Activated CD8-positive, alpha-beta memory T cell treated with anti-CD3 and anti-CD28 coated beads for 24 hours (primary cell): ENCODE data around the gene GAK.

Experiments
- DNase-seq: peaks from one replicate; pipeline ENCODE4 v3.0.0-alpha.2; 2020

The GAK gene

DNA sequence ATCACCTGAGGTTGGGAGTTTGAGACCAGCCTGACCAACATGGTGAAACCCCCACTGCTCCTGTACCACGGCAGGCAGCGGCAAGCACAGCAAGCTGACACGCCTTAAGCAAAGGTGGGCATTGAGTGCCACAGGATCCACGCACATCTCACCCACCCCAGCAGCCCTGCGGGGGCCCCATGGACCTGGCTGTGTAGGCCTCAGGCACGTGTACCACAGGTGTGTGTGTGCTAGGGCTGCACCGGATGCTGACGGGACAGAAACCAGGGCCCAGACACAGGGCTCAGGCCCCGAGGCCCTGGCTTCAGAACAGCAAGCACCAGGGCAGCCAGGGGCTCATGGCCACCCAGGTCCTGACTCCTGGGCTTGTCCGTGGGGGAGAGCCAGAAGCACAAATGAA is 46.8 kb downstream of the GAK start:
- no peak for DNase-seq

DNA sequence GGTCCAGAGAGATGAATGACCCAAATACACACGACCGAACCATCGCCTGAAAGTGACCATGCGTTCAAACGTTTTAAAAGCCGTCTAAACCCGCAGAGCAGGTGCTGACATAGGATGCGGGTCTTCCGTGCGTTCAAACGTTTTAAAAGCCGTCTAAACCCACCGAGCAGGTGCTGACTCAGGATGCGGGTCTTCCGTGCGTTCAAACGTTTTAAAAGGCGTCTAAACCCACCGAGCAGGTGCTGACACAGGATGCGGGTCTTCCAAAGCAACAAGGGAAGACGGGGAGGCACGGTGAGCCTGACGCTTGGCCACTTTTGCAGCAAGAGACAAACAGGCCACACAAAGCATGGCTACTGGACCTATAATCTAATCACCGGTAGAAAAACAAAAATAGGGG is 47.2 kb downstream of the GAK start:
- DNase-seq, result no peak

DNA sequence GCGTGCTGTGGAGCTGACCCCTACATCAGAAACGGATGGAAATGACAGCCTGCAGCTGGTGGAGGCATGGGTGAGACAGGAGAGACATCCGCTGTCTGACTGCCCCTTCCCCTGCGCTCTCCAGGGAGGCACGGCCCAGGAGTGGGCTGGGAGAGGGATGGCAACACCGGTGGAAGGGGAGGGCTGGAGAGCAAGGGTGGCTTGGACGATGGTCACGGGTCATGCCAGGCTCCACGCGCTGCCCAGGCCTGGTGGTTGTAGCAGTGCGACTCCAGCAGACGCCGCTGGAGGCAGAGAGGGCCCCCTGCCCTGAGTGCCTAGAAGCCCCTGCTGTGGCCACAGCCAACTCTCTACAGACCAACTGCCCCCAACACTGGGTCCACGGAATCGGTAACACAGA is 47.9 kb downstream of the GAK start:
- DNase-seq, result no peak

DNA sequence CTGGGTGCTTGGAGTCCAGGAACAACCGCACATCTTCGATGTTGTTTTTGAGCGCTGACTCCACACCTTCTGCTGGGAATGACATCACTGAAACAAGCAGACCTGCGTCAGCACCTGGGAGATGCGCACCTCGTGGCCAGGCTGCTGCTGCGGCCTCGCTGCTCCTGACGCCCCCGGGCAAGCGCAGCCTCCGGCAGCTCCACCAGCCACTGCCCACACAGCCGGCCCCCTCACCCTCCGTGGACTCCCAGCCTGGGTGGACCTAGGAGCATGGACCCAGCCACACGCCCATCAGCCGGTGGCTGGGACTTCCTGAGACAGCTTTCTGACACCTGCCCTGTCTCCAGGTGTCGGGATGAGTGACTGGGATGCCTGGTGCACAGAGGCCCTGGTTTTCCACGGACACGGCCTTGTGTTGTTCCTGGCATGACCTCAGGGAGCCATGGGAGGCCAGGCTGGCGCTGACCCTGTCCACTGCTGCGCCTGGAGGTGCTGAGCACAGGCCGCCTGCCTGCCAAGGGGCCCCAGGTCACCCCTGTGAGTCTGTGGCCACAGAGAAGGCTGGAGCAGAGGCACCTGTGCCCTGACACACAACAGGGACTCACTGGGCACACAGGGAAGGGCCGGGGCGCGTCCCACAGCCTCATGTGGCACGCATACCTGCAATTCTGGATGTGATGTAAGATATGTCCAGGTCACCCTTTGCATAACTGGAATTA is 48.6 kb downstream of the GAK start:
- DNase-seq, result no peak

DNA sequence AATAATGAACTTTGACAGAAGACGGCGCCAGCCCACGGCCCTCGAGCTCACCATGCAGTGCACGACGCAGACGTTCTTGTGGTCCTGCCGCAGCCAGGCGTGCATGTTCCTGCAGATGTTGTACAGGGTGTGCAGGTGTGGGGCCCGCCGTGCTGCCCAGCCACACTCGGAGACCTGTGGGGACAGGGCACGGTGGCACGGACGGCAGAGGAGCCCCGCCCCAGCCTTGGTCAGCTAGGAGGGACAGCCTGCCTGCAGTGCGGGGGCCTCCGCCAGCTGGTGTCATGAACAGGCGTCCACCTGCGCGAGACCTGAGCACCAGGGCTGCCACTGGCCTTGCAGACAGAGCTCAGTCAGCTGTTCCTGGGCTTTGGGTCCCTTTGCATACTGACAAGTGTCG is 49.5 kb downstream of the GAK start:
- no peak for DNase-seq

DNA sequence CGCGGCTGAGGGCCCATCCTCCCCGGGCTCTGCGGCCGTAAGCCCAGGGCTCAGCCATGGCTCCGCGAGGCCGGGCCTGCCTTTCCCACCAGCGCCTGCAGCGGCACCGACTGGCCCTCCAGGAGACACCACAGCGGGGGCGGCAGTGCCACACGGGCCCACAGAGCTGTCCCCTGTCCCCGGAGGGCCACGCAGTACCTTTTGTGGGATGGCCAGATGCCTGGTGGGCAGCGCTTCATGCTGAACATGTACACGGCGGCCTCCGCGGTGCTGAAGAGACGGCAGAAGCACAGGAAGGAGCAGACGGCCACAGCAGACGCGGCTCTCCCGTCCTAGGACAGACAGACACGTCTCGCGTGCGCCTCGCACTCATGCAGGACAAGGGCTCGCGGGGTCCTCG is 50.4 kb downstream of the GAK start:
- no peak for DNase-seq

DNA sequence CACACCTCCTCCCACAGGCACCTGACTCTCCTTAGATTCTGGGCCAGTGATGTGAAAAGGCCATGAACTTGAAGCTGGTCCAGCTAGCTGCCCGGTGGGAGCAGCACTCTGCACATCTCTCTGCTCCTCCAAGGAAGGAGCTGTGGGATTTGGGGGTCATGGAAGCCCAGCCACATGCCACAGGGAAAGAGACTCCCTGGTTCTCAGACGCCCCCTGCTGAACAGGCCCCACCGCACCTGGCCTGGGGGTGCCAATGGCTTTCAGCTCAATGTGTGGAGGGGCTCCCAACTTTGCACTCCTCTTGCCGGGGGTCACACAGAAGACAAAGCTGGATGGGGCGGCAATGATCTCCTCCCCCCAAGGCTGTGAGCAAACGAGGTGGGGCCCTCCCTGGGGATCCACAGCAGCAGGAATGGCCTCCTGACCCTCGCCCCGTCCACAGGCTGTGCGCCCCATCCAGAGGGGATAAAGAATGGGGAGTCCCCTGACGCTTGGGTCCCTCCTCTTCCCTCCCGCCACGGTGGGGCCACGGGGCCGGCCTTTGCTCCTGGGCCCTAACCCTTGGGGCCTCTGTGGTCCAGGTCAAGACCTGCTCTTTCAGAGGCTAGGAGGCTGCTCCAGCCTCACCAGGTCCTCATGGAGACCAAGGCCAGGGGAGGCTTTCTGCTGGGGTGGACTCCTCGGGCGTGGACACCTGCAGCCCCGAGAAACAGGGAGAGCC is 51.3 kb downstream of the GAK start:
- DNase-seq, result no peak

DNA sequence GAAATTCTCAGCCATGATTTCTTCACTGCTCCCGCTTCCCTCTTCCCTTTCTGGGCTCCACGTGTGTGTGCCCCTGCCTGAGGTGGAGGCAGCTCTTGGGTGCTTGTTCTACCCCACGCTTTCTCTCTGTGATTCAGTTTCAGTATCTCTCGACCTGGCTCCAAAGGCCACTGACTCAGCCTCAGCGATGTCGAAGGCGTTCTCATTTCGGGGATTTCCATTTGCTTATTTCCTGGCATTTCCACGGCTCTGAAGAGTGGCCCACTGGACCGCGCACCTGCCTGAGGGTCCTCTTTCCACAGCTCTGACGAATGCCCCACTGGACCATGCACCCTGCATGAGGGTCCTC is 52.4 kb downstream of the GAK start:
- peak; percentile 81 for DNase-seq

DNA sequence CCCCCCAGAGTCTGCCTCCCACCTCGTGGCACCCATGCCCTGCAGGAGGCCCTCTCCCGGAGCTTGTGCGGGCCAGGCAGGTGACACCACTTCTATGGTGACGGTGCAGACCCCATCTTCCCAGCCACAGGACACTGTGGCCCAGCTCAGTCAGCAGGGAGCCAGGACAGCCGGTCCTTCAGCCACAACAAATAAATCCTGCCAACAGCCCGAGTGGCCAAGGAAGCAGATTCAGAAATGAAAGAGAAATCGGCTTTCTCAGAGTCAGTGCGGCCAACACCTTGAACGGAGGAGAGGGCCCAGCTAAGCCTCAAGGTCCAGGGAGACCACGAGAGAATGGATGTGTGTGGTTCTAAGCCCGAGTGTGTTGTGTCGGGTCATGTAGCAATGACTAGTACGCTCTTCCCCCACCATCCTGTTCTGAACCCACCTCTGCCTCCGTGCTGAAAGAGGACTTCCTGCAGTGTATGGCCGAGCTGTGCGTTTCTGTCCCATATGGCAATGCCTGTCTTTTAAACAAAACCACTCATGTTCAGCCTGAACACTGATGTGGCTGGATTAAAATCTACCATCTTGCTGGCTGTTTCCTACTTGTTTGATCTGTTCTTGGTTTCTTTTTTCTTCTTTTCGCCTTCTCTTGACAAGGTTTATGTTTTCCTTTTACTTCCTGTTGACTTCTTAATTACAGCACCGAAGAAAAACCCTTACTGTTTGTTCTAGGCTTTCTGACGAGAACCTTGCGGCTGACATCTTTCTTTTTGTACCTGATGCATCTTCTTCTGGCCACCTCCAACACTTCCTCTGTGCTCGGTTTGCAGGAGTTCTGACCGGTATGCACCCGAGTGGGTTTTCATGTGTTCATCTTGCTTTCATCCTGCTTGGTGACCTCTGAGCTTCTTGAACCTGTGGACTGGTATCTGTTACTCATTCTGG is 53.1 kb downstream of the GAK start:
- peak; percentile 73 for DNase-seq

DNA sequence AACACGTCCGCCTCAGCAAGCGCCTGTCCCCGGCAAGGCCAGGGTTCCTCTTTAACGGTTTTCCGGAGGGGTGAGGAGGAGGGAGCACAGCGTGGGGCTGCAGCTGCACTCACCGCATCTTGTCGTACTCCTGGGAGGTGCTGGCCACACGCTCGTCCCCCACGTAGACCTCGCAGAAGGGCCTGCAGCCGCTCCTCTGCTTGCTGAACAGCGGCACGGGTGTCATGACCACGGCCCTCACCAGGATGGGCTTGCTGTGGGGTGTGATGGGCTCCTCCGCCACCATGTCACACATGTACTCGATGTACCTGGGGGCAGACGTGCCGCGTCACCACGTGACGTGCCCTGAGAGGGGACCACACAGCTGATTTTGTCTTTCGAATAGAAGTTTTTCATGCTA is 54.6 kb downstream of the GAK start:
- DNase-seq, result no peak

DNA sequence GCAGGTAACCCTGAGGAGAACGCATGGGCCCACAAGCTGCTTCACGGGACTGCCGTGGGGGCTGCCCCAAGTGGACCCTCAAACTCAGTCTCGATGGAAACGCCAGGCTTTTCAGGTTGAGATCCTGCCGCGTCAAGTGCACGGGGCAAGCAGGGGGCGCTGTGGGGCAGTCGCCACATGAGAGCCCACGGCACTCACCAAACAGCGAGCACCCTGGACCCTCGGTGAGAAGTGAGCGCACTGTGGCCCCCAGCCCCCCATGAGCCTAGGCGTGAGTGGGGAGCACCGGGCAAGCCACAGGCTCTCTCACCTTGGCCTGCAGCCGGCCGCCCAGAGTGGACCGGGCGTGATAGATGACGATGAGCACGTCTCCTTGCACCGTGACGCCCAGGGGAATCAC is 55.3 kb downstream of the GAK start:
- DNase-seq, result no peak

DNA sequence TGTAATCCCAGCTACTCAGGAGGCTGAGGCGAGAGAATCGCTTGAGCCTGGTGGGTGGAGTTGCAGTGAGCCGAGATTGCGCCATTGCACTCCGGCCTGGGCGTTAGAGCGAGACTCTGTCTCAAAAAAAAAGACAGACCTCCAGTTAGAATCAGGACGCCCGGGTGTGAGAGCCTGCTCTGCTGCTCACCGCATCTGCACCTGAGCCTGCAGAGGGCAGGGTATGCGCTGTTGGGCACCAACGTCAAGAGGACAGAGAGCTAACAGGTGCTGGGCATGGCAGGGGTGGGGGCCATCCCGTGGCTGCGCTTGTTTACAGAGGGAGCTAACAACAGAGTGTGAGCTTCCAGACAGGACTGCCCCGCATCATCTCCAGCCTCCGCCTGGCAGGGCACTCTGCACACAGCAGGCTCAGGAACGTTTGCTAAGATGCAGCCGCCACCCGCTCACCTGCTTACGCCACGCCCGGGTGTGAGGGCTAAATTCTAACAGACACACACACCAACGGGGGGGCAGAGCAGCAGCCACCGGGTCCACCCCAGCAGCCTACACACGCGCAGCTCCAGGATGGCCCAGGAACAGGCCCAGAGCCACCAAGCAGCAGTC is 56.2 kb downstream of the GAK start:
- no peak for DNase-seq

DNA sequence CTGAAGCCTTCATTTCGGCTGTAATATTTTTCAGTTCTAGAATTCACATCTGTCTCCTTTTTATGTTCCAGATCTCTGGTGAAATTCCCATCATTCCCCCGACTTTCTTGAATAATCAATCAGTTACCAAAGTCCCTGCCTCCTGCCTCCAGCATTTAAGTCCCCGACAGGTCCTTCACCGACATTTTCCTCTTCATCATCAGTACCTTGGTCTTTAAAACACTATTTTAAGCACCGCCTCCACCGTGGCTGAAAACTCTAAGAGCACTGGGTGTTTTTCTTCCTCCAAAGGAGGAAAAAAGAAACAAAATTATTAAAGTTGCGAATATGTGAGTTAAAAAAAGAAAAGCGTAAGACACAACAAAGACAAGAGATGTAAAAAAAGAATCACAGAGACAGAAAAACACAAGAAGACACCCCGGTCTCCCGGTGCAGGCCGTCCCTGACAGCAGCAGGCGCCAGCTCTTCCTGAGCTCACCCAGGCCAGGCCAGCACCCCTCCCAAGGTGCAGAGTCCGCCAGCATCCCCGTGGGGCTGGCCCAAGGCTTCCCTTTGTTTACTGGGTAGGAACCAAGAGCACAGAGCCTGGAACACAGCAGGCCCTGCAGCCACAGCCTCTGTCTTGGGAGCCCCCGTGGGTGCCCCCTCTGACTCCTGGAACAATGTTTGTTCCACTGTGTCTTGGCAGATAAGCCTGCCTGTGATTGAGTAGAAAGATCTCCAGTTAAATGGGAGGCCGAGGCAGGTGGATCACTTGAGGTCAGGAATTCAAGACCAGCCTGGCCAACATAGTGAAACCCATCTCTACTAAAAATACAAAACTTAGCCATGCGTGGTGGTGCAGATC is 56.9 kb downstream of the GAK start:
- no peak for DNase-seq

DNA sequence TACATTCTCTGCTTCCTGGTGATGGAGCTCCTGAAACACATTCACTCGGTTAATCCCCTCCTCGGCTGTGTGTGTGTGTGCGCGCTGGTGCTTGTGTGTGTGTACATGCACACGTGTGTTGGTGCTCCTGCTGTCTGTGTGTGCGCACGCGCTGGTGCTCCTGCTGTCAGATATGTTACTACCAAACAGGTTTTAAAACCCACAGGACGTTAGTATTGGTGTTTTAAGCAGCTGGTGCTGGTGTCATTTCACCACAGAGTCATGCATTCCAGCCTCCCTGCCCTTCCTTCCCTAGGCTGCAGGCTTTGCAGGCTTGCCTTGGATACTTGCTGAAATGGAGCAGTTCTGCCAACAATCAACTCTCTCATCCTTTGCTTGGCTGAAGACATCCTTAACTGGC is 58.1 kb downstream of the GAK start:
- DNase-seq, result no peak

DNA sequence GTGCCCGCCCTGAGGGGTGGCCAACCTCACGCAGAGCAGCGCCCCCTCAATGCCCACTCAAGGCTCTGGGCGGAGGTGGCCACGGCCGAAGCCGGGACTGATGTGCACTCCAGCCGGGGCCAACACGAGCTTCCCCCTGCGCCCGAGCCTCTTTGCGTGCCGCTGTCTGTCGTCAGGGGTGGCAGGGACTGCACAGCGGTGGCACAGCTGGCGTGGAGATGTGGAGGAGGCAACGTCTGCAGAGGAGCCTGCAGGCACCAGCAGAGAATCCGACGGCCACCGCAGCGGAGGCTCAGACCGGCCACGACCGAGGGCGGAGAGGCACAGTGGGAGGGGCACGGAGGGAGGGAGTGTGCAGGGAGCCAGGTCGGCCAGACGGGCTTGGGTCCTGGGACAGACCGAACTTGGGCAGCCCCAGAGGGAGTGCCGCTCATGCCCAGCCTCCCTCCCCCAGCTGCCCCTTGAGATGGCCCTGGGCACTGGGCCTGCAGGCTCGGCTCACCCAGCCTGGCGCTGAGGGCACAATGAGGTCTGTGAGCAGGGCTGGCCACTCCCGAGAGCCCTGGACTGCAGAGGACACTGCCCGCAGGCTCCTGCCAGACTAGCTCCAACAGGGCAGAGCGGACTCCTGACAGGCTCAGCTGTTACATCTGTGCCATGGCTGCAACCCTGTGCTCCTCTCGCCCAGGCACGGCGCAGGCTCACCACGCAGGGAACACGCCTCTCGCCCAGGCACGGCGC is 59.7 kb downstream of the GAK start:
- no peak for DNase-seq

DNA sequence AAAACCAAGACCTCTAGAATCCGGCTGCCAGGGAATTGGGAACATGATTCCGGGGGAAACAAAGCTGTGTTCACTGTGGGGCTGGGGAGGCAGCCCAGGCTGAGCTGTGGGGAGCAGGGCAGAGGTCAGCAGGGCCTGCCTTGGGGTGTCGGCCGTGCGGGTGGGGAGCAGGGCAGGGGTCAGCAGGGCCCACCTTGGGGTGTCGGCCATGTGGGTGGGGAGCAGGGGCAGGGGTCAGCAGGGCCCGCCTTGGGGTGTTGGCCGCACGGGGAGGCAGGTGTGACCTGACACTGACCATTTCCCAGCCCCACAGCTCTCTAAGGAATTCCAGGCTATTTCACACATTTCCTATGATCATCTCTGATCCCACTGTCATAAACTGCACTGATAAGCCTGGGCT is 60.6 kb downstream of the GAK start:
- DNase-seq, result no peak

DNA sequence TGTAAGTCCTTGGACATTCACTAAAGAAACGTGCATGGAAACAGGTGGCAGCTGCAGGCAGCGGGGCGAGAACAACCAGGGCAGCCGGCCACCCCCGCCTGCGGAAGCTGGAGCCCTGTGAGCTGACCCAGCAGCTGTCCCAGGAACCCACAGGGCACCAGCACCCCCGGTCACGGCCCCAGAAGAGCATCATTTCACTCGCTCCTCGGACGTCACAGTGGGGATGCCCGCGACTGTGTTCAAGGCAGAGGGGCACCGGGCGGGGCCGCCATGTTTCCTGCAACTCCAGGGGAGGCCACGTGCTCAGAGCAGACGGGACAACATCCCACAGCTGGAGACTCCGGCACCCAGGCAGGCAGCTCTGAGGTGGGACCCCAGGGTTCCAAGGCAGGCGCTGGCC is 61.2 kb downstream of the GAK start:
- DNase-seq, result no peak

DNA sequence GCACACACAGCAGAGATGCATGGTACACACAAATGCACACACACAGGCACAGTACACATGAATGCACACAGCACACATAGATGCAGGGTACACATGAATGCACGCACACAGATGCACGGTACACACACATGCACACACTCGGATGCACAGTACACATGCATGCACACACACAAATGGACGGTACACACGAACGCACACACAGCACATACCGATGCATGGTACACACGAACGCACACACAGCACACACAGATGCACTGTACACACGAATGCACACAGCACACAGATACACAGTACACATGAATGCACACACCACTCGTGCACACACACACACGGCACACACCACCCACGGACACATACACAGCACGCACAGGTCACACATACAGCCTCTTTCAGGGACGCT is 62.3 kb downstream of the GAK start:
- DNase-seq, result no peak

DNA sequence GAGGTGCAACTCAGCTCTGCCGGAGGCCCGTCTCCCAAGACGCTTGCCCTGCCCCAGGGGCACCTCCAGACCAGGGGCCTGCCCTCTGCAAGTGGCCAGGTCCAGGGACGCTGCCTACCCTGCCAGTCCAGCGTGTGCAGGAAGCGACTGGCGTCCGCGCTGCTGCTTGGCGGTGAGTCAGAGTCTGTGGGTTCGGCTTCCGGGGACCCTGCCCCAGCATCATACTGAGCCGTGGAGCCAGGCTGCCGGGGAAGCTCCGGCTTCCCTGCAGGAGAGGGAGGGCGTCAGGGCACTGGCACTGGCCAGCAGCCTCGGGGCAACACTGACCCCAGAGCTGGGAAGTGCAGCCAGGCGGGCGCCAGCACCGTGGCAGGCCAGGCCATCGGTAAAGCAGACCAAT is 63.7 kb downstream of the GAK start:
- no peak for DNase-seq

DNA sequence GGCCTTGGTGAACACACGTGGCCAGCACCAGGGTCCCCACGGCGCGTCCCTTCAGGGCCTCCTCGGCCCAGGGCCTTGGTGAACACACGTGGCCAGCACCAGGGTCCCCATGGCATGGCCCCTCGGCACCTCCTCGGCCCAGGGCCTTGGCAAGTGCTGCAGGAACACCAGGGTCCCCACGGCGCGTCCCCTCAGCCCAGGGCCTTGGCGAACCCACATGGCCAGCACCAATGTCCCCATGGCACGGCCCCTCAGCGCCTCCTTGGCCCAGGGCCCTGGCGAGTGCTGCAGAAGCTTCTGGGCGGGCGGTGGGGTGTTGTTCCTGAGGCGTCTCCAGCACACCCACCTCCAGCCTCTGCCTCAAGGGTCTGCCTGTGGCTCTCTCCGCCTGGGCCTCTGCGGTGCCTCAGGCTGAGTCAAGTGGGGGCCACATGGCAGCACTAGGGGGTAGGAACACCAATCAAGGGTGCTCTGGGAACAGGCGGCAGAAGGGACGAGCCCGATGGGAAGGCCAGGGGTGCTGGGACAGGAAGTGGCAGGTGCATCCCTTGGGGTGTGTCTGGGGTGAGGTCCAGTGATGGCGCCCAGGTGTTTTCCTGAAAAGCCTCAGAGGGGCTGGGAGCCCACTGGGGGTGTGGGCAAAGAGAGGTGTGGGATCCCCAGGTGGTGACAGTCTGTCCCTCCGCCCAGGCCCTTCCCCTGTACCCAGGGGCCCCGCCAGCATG is 64.4 kb downstream of the GAK start:
- no peak for DNase-seq

DNA sequence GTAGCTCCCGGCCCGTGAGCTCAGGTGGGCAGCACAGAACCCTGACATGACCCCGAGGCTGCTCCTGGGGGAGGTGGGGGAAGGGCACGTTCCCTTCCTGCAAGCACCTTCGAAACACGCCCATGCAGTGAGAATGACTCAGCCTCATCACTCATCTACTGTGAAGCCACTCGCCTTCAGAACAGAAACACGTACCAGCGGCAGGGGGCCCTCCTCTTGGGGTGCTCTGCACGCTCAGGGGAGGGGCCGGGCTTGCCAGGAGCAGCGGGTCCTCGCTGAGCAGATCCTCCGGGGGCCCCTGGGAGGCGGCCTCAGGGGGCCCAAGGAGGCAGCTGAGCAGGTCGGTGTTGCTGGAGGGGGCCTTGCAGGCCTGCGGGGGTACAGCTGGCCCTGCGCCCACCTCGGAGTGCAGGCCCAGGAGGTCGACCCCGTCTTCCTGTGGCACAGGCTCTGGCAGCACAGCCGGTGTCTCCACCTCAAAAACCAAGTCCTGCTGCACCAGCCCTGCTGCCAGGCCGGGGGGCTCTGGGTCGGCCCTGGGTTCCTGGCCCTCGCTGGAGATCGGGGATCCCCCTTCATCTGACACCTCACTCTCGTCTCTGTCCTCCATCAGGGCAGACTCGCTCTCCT is 65.2 kb downstream of the GAK start:
- no peak for DNase-seq
